Kidney capillary endothelial cell (primary cell): ENCODE data around the gene TMPRSS3.
A peak's percentile ranks its signal among the peaks of the same experiment; 100 is the strongest.

ENCODE experiments used
- DNase-seq: peaks from one replicate; pipeline ENCODE4 v3.0.0-alpha.2; 2018; ENCODE audit warnings: low spot score

The TMPRSS3 gene

GRCh38 chr21:42407476-42407875, 11.6 kb upstream of the TMPRSS3 start:
- no peak for DNase-seq

GRCh38 chr21:42406866-42407265, 11.0 kb upstream of the TMPRSS3 start:
- DNase-seq, result no peak

- DNase-seq, result no peak
Observed at GRCh38 chr21:42406201-42406621, 10.4 kb upstream of the TMPRSS3 start.

GRCh38 chr21:42405064-42406013, 9.5 kb upstream of the TMPRSS3 start:
- DNase-seq, result no peak

- no peak for DNase-seq
Observed at GRCh38 chr21:42404539-42404938, 8.7 kb upstream of the TMPRSS3 start.

DNA sequence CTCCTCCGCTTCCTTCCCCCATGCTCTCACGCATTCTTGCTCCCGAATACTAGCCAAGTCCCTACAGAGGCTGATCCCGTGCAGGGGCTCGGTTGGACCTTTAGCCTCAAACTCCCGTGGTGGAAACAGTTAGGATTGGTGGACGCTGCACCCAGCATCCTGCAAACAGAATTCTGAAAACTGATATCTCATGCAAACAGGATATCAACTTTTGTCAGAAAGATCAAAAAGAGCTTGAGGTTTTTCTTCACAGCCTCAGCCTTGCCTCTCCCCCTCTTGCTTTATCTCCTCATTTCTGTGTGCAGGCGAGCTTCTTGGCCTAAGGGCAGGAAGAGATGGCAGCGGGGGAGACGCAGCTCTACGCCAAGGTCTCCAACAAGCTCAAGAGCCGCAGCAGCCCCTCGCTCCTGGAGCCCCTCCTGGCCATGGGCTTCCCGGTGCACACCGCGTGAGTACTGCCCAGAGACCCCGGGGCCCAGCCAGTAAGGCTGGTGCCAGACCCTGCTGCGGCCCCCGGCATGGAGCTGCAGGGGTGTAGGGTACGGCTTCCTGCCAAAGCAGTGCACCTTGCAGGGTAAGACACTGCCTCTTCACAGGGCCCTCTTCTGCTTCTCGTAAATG, 7.9 kb upstream of the TMPRSS3 start, which contains the start of gene UBASH3A:
TSS of gene UBASH3A (plus strand) at position 292 of the 621 bp plus-strand sequence. CDS start at position 336, 44 bp downstream.
- no peak for DNase-seq

DNA sequence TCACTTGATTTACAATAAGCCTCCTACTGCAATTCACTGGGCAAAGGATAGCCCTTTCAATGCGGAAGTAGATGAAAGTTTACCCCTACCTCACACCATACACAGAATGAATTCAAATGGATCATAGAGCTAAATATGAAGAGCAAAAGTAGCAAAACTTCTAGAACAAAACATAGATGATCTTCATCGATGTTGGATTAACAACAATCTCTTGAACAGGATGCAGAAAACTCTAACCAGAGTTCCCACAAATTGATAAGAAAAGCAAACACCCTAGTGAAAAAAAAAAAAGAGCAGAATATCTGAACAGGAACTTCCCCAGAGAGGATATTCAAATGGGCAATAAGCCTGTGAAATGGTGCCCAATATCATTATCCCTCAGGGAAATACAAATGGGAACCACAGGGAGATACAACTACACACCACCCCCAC, 6.0 kb upstream of the TMPRSS3 start:
- DNase-seq, result no peak

DNA sequence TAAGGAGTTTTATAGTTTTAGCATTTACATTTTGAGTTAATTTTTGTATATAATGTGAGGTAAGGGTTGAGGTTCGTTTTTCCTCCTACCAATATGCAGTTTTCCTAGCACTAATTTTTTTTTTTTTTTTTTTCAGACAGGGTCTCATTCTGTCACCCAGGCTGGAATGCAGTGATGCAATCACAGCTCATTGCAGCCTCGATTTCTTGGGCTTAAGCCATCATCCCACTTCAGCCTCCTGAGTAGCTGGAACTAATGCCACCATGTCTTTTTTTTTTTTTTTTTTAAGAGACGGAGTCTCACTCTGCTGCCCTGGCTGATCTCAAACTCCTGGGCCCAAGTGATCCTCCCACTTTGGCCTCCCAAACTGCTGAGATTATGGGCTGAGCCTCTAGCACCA, 5.3 kb upstream of the TMPRSS3 start:
- DNase-seq, result no peak

DNA sequence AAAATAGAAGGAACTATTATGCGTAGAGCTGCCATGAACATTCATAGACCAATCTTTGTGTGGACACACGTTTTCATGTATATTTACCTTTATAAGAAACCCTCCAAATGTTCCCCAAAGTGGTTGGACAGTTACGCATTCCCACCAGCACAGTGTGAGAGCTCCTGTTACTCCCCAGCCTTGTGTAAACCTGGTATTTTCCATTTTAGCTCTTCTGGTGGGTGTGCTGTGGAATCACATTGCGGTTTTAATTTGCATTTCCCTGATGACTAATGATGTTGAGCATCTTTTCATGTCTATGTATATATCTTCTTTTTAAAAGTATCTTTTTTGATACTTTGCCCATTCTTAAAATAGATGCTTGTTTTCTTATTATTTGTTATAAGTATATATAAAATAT, 4.7 kb upstream of the TMPRSS3 start:
- no peak for DNase-seq

DNA sequence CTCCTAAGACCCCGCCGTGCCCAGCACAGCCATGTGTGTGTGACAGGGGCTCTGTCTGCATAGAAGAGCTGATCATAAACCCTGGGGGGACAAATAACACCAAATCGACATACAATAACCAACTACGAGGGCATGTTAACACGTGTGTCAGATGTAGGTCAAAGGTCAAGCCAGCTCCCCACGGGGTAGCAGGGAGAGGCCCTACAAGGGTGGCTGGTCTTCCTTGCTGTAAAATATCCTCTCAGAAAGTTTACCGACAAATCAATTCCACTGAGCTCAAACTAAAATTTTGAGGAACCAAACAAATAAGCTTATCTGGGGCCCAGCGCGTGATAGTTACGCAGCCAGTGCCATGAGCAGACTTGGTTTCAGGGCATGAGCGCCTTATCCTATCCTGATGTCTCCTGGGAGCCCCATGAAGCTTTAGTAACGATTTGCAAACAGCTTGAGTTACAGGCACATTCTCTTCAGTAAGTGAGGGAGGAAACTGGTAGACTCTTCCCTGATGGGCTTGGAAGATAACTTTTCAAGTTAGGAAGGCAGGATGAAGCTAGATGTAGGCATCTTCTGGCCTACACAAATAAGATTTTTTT, 2.7 kb upstream of the TMPRSS3 start:
- no peak for DNase-seq

DNA sequence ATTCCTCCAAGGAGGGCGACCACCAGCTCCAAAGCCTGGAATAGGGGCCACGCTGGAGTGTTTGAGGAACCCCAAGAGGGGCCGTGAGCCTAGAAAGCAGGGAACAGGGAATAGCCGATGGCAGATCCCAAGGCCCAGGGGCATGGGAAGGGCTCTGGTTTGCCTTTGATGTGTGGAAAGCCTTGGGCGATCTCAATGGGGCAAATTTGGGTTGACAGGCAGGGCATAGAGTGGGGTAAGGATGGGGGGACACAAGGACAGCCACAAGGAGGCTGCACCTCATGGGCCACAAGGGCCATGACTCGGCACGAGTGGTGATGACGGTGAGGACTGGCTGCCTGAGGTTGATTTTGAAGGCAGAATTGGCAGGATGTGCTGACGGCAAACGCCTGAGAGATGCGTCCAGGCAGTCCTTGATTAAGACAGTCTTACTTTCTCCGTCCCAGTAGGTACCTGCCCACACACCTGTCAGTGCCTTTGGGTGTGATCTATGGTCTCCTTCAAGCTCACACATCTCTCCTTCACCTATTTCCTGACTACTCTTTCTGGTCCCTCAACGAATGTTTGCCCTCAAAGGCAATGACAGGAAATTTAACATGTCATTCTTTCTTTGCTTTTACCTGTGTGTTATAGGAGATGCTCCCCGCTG, 2.0 kb upstream of the TMPRSS3 start:
- no peak for DNase-seq

DNA sequence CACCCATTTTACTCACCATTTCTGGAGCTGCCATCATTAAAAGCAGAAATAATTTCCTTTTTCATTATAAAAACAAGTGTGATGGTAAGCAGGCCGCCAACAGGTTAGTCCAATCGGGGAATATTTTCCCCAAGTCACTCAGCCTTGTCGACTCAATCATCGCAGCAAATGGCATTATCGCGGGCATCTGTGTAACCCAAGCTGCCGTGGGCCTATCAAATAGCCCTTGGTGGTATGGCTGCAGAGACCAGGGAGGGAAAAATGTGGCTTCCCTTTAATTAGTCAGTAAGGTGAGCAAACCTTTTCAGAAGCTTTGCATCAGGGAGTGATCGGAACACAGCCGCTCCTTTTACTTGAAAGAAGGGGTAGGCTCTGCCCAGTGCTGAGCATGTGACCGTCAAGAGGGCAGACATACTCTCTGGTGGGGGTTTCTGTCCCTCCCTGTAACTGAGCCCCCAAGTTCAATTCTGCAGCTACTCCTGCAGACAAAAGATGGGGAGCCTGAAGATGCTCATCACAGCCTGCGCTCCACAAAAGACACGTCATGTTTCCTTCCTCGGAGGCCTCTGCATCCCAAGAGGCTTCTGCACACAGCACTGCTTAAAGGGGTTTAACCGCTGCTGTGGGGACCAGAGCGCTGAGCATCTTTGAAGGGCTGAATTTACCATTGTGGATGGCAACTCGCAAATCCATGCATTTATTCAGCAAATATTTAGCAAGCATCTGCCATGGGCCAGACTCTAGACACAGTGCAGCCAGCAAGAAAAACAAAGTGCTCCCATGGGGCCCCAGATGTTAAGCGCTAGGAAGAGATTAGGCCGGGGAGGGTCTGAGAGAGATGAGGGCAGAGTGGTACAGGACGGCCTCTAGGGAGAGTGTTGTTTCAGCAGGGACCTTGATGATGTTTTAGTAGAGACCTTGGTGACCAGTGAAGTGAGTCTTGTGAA, 1.2 kb upstream of the TMPRSS3 start:
- no peak for DNase-seq

DNA sequence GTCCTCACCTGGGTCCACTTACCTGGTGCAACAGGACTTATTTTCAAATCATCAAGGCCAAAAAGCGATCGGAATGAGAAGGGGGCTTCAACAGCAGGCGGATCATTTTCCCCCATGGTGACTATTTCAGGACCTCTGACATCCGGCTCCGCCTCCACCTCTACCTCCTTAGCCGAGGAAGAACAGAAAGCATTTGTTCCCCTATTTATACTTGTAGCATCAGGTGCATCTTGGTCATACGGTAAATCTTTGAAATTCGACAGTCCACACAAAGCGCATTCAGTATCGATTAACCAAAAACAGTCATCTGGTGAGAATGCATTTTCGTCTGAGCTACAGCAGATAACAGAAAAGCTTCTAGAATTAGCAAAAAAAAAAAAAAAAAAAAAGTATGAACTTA, 550 bp downstream of the TMPRSS3 start:
- DNase-seq, result no peak

- DNase-seq, result no peak
Observed at GRCh38 chr21:42393443-42393950, 2.4 kb downstream of the TMPRSS3 start.

GRCh38 chr21:42392731-42393442, 3.0 kb downstream of the TMPRSS3 start:
- DNase-seq, result peak; percentile 78

DNA sequence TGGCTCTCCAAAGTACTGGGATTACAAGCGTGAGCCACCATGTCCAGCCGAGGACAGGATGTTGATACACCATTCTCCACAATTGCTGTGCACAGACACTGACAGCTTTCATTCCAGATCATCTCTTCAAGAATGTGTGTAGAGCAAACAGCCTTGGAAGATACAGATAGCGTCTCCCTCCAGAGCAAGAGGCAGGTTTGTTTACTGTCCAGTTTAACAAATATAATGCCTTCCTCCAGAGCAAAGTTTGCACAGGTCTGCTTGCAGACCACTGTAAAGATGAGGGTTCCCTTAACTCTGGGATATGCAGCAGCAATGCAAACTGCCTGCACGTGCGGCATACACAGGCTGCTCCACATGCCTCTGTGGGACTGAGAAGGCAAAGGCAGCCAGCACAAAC, 4.6 kb downstream of the TMPRSS3 start:
- DNase-seq, result no peak

DNA sequence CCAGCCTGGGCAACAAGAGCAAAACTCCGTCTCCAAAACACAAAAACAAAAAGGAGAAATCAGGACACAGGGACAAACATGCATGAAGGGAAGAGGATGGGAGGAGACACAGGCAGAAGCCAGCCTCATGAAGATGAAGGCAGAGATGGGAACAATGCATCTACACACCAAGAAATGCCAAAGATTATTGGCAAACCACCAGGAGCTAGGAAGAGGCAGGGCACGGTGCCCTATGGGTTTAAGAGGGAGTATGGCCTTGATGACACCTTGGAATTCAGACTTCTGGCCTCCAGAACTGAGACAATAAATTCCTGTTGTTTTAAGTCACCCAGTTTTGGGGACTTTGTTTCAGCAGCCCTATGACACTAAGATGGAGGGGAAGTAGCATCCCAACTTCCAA, 5.2 kb downstream of the TMPRSS3 start:
- no peak for DNase-seq

DNA sequence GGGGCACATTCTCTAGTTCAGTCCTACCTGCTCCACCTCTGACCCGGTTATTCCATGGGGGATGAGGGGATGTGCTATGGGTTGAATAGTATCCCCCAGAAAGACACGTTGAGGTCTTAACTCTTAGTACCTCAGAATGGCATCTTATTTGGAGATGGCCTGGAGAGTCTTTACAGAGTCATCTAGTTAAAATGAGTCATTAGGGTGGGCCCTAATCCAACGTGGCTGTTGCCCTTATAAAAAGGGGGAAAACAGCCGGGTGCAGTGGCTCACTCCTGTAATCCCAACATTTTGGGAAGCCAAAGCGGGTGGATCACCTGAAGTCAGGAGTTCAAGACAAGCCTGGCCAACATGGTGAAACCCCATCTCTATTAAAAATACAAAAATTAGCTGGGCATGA, 5.7 kb downstream of the TMPRSS3 start:
- no peak for DNase-seq

DNA sequence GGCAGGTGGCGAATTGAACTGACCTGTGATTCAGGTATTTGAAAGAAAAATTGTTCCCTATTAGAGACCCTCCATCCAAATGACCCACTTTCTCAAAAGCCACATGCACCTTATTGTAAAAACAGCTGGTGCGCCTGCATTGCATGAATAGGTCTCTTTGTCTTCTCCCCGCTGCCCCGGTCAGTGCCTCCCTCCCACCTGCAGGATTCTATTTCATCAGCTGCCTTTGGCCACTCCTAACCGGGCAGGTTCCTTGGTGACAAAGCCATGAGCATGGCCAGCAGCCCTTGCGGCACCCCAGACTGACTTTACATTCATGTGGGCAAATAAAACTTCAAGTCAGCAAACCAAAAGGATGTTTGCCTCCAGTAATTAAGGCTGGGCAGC, 6.4 kb downstream of the TMPRSS3 start:
- DNase-seq, result no peak

DNA sequence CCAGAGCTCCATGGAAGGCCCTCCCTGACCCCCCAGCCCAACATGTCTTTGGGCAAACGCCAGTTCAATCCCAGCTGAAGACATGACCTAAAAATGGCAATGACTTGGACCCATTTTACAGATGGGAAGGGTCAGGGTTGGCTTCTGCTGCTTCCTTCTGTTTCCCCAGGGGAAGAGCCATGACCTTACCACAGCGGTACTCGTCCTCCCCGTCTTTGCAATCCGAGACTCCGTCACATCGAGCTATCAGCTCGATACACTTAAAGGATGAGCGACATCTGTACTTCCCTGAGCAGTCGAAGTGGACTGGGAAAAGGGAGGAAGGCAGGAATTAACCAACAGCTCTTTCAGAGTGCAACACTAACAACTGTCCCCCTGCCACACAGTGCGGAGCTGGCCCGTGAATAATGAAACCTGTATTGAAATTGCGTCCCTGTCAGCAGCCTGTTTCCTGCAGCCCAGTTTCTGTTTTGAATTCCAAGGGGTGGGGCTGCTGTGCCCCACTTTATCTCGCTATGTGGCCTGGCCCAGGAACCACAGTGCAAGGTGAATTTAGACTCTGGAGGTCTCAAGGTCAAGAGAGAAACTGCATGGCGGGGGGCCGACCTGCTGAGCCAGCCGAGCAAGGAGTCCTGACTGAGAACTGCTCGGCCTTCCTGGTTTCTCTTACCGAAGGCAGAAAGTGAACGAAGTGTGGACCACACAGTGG, 7.0 kb downstream of the TMPRSS3 start:
- no peak for DNase-seq
